Mesothelial cell of epicardium (in vitro differentiated cells): ENCODE measurements around the gene GNLY. TPM values are rescaled to one million over a fixed set of nuclear protein-coding genes. Genes with fewer than 3 reads are reported as not detected.

ENCODE experiments used
- DNase-seq, 2 experiments: peaks; one replicate each; pipeline ENCODE4 v3.0.0; 2021; ENCODE audit warnings: low spot score in 2 of 2; ENCODE audit not compliant: unreplicated experiment in 2 of 2
- H3K27ac Mint-ChIP-seq: 2 replicates; pipeline ENCODE4 v1.8.0; 2021; ENCODE audit warnings: mixed read lengths
- H3K27me3 Mint-ChIP-seq: 2 replicates; pipeline ENCODE4 v1.8.0; 2021; ENCODE audit warnings: low read depth, mixed read lengths
- H3K36me3 Mint-ChIP-seq: 2 replicates; pipeline ENCODE4 v1.8.0; 2021; ENCODE audit warnings: mixed read lengths
- H3K4me1 Mint-ChIP-seq: 2 replicates; pipeline ENCODE4 v1.8.0; 2021; ENCODE audit warnings: mixed read lengths
- H3K4me3 Mint-ChIP-seq: 2 replicates; pipeline ENCODE4 v1.8.0; 2021; ENCODE audit warnings: mild to moderate bottlenecking, moderate library complexity, mixed read lengths
- H3K9me3 Mint-ChIP-seq: 2 replicates; pipeline ENCODE4 v1.8.0; 2021; ENCODE audit warnings: mixed read lengths
- total RNA-seq: library from RNA; stranded (reverse); gene quantifications from 3 replicates; pipeline ENCODE4 v1.2.1, GENCODE V29; 2021
- TF ChIP-seq, protein P1 (sequence below): fragments of 200-600 bp; sonication (generic); IDR thresholded peaks from one replicate; pipeline ENCODE4 v1.5.0; 2021; ENCODE audit warnings: antibody characterized with exemption; ENCODE audit not compliant: unreplicated experiment

The GNLY gene
- total RNA-seq, 1 donor from 2014 or later = not detected

DNA sequence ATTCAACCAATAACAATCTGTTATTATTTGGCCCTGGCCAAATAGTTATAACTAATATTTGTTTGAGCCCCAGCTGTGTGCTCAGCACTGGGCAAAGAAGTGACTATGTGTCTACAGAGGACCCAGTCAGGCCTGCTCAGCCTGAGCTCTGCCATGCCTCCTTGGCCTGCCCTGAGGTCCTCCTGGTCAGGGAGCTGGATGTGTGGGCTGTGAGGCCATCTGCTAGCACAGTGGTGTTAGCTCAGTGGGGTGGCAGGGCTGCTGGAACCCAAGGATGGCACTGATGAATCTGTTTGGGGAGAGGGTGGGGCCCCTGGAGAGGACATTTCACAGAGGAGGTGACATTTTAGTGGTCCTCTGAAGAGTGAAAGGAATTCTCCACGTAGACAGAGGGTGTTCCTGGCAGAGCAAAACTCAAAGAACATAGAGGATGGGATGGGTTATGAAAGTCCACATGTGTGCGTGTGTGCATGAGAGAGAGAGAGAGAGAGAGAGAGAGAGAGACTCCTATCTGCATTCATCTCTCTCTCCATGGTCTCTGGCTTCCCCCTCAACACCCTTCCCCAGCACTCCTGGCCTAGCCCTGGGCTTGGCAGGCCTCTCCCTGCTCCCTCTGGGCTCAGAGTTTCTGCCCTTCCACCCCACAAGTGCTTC lies 38.4 kb downstream of the GNLY start:
- Mint-ChIP-seq H3K36me3 (no peaks in the 10 kb centered on the region), H3K9me3 (no peaks in the 10 kb centered on the region), H3K27ac (no peak overlapping the region), H3K27me3 (peaks cover 19% of the 10 kb centered on the region), H3K4me3 (no peak overlapping the region), H3K4me1 (peaks cover 12% of the 10 kb centered on the region)
- DNase-seq = no peak
- TF ChIP-seq, protein P1, sequence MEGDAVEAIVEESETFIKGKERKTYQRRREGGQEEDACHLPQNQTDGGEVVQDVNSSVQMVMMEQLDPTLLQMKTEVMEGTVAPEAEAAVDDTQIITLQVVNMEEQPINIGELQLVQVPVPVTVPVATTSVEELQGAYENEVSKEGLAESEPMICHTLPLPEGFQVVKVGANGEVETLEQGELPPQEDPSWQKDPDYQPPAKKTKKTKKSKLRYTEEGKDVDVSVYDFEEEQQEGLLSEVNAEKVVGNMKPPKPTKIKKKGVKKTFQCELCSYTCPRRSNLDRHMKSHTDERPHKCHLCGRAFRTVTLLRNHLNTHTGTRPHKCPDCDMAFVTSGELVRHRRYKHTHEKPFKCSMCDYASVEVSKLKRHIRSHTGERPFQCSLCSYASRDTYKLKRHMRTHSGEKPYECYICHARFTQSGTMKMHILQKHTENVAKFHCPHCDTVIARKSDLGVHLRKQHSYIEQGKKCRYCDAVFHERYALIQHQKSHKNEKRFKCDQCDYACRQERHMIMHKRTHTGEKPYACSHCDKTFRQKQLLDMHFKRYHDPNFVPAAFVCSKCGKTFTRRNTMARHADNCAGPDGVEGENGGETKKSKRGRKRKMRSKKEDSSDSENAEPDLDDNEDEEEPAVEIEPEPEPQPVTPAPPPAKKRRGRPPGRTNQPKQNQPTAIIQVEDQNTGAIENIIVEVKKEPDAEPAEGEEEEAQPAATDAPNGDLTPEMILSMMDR = no peak

DNA sequence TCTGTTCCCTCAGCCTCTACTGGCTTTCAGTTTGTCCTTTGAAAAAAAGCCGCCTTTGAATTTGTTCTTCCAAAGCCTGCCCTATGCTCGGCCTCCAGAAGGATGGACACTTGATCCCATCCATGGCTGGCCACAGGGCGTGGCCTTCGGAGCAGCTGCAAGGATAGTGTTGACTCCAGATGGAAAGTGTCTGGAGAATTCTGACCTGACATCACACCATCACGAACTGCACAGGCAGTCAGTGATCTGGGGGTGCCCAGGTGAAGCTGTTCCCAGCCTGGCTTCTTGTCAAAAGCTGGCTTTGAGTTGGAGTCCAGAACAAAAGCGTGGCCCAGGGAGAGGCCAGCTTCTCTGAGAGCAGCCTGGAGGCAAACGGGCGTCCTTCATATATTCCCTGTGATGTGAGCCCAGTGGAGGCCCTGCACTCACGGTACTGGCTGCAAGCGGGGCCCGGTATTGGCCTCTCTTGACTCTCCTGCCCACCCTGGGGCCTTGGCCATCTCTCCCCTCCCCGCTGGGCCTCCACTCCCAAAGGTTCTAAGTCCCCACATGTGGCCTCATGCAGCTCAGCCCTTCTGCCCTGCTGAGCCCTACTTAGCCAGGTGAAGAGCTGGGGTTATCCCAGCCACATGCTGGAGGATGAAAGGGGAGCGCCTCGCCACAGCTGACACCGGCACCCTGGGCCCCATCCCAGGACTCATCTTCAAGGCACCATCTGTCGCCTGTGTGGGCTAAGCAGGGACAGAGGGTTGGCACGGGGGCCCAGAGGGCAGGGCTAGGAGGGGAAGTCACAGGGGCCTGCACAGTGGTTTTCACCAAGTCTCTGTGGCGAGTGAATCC lies 39.2 kb downstream of the GNLY start:
- Mint-ChIP-seq H3K4me1 (peaks cover 16% of the 10 kb centered on the region), H3K27ac (no peak overlapping the region)

DNA sequence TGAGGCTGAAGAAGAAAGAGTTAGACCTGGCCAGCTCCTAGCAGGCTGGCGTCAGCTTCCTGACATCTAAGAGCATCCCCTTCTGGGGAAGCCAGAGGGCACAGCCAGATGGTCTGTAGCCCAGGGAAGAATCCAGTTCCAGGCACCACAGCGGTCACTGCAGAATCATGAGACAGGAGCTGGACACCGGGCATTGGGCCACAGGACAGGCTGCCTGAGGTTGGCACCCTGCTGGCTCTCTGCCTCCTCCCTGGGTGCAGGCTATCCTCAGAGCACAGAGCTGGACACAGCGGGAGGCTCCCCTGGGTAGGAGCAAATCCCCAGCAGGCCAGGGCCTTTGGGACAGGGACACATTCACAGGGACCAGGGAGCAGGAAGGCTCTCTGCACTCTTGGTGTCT lies 39.9 kb downstream of the GNLY start:
- no peak for DNase-seq
- H3K4me3 Mint-ChIP-seq = no peak overlapping the region
- H3K9me3 Mint-ChIP-seq = no peaks in the 10 kb centered on the region
- H3K27ac Mint-ChIP-seq = no peak overlapping the region
- peaks cover 7% of the 10 kb centered on the region for H3K27me3 Mint-ChIP-seq
- TF ChIP-seq, protein P1 = no peak
- H3K36me3 Mint-ChIP-seq = no peaks in the 10 kb centered on the region
- H3K4me1 Mint-ChIP-seq = peaks cover 16% of the 10 kb centered on the region

More for the DNA sequence above, 39.2 kb downstream of the GNLY start:
- TF ChIP-seq, protein P1 = no peak
- DNase-seq = no peak
- H3K36me3 Mint-ChIP-seq = no peaks in the 10 kb centered on the region
- H3K9me3 Mint-ChIP-seq = no peaks in the 10 kb centered on the region
- peaks cover 13% of the 10 kb centered on the region for H3K27me3 Mint-ChIP-seq
- no peak overlapping the region for H3K4me3 Mint-ChIP-seq

DNA sequence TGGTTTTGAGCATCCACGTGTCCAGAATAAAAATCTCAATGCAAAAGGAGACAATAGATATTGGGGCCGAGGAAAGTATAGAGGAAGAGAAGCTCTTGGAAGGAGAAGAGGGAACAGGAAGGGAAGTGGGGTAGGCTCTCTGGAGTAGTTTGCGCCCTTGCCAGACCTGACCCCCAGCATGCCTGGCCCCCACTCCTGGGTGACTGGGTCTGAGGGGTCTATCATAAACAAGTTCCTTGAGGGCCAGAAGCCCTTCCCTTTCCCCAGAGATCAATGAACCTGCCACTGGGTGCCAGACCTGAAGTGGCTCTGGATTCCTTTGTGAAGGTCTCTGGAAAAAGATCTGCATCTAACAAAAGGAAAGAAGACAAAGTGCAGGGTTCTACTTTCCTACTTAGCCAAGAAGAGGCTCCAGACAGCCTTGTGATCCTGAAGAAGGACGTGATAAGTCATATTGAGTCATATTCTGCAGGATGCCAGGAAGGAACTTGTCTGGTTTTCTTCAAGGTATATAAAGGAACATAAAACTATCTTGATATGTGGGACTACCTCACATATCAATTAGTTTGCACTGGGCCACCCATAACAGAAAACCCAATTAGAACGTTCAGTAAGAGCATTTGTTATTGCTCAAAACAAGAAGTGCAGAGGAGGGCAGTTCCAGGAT lies 40.9 kb downstream of the GNLY start:
- H3K36me3 Mint-ChIP-seq = peaks cover 2% of the 10 kb centered on the region
- H3K27me3 Mint-ChIP-seq = peaks cover 7% of the 10 kb centered on the region
- TF ChIP-seq, protein P1 = no peak
- peaks cover 14% of the 10 kb centered on the region for H3K4me1 Mint-ChIP-seq
- no peak overlapping the region for H3K4me3 Mint-ChIP-seq
- no peak for DNase-seq
- no peaks in the 10 kb centered on the region for H3K9me3 Mint-ChIP-seq
- no peak overlapping the region for H3K27ac Mint-ChIP-seq

- peaks cover 7% of the 10 kb centered on the region for H3K27me3 Mint-ChIP-seq
- DNase-seq = no peak
- peaks cover 2% of the 10 kb centered on the region for H3K36me3 Mint-ChIP-seq
- no peak overlapping the region for H3K4me3 Mint-ChIP-seq
- H3K27ac Mint-ChIP-seq = no peak overlapping the region
- TF ChIP-seq, protein P1 = no peak
- no peaks in the 10 kb centered on the region for H3K9me3 Mint-ChIP-seq
- H3K4me1 Mint-ChIP-seq = peaks cover 14% of the 10 kb centered on the region
Measured at GRCh38 chr2:85735691-85736090, 41.5 kb downstream of the GNLY start.
